Omental fat pad (tissue), 4 donors: ENCODE results near the gene RHBDD3. TPM values are rescaled to one million over a fixed set of nuclear protein-coding genes. Genes with fewer than 3 reads are reported as not detected.
"Not testable (repeated sequence)": the region's sequence is repeated elsewhere in the genome, so short reads cannot be mapped to it uniquely, and the experiment has no call there.

ENCODE experiments used
- ATAC-seq: fragments of 150-250 bp; one replicate; pipeline ENCODE4 v1.9.1; 2016; ENCODE audit warnings: mild to moderate bottlenecking, moderate library complexity; ENCODE audit not compliant: low FRiP score
- DNase-seq: peaks from one replicate; pipeline ENCODE4 v3.0.0-alpha.2; 2019; ENCODE audit warnings: low spot score
- total RNA-seq, 4 donors: library from RNA; depleted of rRNA; stranded (reverse); fragments of >200 nt; gene quantifications; one replicate each; pipeline ENCODE4 v1.1.0, GENCODE V29; 2016
- TF ChIP-seq, protein P1 (sequence below), 3 donors: fragments of 450-650 bp; IDR thresholded peaks; one replicate each; pipeline ENCODE4 v1.5.1; 2016 to 2017; ENCODE audit warnings: antibody characterized with exemption in 3 of 3, mild to moderate bottlenecking in 3 of 3, moderate library complexity in 2 of 3

The RHBDD3 gene
- total RNA-seq, 4 donors from 2014 or later = 15.0 to 30.8 (median 25.4) TPM

DNA sequence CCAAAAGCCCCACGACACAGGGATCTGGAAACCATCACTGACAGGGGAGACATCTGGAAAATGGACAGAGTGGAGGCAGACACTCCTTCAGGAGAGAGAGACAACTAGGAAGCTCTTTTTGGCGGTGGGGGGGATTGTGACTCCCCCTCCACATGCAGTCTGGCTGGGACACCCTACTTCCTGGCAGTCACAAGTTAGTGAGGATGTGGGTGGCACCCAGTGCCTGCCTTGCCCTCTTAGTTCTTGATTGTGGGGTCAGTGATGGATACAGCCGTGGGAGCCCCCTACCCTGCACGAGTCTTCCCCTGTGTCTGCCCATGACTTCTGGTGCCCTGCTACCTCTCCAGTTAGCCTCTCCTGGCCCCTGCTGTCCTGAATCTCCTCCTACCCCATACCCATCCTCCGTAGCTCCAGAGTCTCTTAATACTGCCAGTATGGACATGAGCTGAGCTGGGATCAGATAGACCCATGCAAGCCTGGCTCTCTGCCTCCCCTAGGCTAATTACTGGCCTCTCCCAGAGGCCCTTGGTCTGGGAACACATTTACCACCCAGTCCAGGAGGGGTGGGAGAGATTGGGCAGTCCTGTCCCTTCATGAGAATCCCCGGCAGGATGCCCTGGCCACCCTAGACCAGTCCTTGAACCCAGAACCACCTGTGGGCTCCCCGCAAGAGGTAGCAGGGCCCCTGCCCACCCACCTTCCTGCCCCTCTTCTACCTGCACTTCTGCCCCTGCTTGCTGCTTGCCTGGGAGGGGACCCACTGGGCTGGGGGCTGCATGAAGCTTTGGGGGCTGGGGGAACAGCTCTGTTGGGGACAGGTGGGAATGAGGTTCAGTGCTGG lies 22.8 kb downstream of the RHBDD3 start:
- DNase-seq (no peak), ATAC-seq (peak; percentile 39)
- TF ChIP-seq, protein P1, sequence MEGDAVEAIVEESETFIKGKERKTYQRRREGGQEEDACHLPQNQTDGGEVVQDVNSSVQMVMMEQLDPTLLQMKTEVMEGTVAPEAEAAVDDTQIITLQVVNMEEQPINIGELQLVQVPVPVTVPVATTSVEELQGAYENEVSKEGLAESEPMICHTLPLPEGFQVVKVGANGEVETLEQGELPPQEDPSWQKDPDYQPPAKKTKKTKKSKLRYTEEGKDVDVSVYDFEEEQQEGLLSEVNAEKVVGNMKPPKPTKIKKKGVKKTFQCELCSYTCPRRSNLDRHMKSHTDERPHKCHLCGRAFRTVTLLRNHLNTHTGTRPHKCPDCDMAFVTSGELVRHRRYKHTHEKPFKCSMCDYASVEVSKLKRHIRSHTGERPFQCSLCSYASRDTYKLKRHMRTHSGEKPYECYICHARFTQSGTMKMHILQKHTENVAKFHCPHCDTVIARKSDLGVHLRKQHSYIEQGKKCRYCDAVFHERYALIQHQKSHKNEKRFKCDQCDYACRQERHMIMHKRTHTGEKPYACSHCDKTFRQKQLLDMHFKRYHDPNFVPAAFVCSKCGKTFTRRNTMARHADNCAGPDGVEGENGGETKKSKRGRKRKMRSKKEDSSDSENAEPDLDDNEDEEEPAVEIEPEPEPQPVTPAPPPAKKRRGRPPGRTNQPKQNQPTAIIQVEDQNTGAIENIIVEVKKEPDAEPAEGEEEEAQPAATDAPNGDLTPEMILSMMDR (IDR thresholded peaks at IDR 0.05) = no peak

DNA sequence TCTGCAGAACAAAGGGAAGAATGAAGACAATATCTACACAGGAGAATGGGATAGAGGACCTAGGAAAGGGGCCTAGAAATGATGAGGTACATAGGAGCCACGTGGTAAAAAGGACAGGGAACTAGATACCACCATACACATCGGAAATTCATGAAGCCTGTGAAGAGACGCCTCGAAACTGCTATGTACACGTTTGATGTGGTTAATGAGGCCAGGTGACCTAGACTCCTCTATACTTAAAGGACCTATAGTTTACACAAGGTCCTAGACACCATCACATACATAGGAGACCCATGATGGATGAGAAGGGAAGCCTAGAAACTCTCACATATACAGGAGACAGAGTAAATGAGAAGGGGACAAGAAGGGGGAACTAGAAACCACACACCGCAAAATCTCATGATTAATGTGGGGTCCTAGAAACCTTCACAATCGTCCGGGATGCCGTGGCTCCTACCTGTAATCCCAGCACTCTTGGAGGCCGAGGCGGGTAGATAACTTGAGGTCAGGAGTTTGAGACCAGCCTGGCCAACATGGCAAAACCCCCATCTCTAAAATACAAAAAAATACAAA lies 23.8 kb downstream of the RHBDD3 start:
- ATAC-seq = no peak
- TF ChIP-seq, protein P1 (IDR thresholded peaks at IDR 0.05) = no peak
- no peak for DNase-seq

DNA sequence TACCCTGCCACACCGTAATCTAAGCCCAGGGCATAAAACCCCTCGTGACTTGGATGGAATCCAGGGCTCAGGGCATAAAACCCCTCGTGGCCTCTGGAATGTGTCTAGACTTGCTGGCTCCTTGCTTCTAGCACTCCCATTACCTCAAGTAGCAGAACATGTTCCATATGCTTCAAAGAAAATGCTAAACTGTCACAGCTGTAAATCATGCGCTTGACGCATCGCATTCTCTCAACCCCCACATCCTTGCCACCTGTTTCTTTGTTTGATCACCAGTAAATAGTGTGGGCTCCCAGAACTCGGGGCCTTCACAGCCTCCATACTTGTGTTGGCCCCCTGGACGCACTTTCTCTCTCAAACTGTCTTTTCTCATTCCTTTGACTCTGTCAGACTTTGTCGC lies 27.3 kb downstream of the RHBDD3 start:
- ATAC-seq, DNase-seq: not testable (repeated sequence)

DNA sequence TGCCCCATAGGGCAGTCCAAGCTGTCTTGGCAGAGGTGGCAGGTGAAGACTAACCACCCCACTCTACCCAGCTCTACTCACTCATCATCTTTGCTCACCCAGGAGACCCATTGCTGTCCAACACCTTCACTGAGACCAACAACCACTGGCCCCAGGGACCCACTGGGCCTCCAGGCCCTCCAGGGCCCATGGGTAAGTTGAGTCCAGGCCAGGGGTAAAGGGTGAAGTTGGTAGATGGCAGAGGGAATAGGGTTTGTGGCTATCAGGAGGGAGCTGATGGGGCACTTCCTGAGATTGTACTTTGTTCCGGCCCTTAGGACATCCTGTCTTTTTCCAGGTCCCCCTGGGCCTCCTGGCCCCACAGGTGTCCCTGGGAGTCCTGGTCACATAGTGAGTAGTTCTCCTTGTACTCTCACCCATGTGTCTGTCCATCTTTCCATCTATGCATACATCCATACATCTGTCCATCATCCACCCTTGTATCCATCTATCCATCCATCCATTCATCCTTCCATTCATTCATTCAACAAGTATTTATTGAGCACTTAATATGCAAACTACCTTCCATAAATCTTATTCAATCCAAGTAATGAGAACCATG lies 34.4 kb downstream of the RHBDD3 start:
- TF ChIP-seq, protein P1 (IDR thresholded peaks at IDR 0.05) = no peak
- ATAC-seq = no peak
- no peak for DNase-seq

DNA sequence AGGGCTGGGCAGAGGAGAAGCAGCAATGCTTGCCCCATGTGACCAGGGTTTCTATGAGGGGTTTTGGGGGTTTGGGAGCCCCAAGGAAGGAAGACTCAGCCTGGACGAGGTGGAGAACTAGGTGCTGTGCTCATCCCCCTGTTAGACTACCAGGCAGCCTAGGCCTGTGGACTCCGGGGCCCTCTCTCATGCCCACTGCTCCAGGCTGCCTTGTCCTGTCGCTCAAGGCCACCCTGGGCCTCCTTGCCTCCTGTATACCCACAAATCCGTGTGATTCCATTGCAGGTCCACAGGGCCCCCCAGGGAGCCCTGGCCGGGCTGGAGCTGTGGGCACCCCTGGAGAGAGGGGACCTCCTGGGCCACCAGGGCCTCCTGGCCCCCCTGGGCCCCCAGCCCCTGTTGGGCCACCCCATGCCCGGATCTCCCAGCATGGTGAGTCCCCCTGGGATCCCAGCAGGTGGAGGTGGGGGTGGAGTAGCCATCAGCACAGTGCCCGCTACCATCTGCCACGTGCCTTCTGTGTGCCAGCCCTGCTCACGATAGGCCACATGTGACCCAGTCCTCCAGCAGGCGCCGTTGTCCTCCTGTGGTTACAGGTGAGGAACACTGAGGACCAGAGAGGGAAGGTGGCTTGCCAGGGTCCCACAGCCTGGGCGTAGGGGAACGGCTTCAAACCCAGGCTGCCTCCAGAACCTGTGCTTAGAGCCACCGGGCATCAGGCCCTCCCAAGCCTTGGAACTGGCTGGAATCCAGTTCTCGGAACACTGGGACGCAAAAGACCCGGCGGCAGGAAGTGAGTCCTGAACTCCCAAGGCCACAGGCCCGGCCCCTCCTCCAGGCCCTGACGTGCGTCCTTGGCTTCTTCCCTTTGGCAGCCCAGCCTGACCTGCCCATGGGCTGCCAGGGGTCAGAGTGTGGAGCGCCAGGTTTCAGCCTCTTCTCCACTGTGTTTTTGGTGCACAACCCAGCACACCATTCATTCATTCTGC lies 35.5 kb downstream of the RHBDD3 start:
- TF ChIP-seq, protein P1 (IDR thresholded peaks at IDR 0.05) = no peak
- DNase-seq (no peak), ATAC-seq (peak; percentile 41)

DNA sequence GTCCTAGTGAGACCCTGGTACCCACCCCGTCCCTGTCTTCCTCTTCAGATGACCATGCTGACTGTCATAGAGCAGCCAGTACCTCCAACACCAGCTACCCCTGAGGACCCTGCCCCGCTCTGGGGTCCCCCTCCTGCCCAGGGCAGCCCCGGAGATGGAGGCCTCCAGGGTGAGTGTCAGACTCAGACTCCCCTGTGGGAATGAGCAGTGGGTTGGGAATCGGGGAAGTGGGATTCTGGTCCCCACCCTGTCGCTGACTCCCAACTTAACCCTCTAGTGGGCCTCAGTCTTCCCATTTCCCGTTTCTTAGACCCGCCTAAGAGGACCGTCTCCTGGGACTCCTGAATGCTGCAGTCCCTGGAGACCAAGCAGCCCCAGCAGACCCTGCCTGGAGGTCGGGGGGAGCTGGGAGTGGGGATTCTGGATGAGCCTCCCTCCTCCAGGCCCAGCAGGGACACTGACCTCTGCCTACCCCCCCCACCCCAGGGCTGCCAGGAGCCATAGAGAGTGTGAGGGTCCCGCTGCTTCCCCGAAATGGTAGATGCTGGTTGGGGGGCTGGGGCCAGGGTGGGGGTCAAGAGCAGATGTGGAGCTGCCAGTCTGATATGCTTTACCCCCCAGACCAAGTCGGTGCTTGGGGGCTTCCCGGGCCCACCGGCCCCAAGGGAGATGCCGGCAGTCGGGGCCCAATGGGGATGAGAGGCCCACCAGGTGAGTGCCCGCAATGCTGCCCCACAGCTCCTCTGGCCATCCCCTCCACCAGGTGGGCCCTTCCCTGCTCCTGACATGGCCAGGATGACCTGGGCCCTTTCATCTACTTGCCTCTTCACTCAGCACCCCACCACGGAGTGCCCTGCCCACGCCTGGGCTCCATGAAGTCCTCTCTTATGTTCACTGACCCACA lies 36.6 kb downstream of the RHBDD3 start:
- DNase-seq = no peak
- TF ChIP-seq, protein P1 (IDR thresholded peaks at IDR 0.05) = no peak
- ATAC-seq = no peak
